IPS-18c (cell line): ENCODE data around the gene MECP2.

ENCODE experiments used
- H3K4me3 ChIP-seq: 2 replicates; pipeline ENCODE4 v1.7.0; 2013; ENCODE audit warnings: low read depth, mild to moderate bottlenecking, low read length, moderate library complexity; ENCODE audit not compliant: insufficient read depth
- H3K9me3 ChIP-seq: one replicate; pipeline ENCODE4 v1.6.1; 2013; ENCODE audit warnings: mild to moderate bottlenecking, low read length, moderate library complexity; ENCODE audit not compliant: control insufficient read depth, insufficient read depth

Gene MECP2

DNA sequence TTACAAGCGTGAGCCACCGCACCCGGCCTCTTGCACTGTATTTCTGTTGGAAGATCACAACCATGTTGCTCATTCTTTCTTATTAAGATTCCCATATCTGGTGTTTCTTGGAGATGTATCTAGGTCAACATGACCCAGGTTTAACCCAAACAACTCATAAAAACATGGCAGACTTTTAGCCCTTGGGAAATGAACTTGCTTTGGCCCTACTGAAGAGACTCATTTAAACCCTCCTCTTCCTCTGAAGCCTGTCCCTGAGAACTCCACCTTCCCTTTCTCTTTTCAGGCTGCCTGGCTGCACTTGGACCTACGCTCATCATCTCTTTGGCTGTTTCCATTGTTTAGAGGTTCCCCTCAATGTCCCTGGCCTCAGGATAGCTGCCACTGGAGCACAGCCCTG is 23.7 kb upstream of the MECP2 start:
- no peak overlapping the region for H3K4me3 ChIP-seq
- H3K9me3 ChIP-seq = peaks cover 16% of the 10 kb centered on the region

DNA sequence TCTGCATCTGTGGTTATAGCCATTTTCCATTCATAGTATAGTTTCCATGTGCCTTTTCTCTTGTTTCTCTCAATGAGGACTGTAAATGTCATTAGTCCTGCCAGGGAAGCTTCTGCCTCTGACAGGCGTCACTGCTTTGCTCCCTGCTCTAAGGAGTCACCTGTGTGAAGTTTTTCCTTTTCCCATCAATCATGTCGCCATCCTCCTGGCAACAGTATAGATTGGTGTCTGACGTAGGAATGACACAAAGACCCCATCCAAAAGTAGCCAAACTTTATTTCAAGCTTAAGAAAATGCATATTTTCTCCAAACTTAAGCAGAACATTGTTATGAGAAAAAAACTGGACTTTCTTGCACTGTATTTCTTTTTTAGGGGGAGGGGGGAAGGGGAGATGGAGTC is 23.1 kb upstream of the MECP2 start:
- Histone ChIP-seq H3K4me3 (no peak overlapping the region), H3K9me3 (peaks cover 14% of the 10 kb centered on the region)

DNA sequence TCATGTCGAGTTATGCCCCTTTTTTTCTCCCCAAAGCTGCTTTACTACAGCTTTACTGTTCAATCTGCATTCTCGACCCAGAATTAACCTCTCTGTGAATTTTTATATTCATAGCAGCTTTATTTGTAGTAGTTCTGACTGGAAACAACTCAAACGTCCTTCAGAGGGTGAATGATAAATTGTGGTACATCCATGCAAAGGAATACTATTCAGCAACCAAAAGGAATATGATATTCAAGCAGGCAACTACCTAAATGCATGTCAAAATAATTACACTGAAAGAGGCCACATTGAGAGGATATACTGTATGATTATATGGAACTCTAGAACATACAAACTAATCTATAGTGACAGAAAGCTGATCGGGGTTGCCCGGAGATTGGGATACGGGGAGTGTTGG is 20.0 kb upstream of the MECP2 start:
- H3K9me3 ChIP-seq = peaks cover 14% of the 10 kb centered on the region
- no peak overlapping the region for H3K4me3 ChIP-seq

DNA sequence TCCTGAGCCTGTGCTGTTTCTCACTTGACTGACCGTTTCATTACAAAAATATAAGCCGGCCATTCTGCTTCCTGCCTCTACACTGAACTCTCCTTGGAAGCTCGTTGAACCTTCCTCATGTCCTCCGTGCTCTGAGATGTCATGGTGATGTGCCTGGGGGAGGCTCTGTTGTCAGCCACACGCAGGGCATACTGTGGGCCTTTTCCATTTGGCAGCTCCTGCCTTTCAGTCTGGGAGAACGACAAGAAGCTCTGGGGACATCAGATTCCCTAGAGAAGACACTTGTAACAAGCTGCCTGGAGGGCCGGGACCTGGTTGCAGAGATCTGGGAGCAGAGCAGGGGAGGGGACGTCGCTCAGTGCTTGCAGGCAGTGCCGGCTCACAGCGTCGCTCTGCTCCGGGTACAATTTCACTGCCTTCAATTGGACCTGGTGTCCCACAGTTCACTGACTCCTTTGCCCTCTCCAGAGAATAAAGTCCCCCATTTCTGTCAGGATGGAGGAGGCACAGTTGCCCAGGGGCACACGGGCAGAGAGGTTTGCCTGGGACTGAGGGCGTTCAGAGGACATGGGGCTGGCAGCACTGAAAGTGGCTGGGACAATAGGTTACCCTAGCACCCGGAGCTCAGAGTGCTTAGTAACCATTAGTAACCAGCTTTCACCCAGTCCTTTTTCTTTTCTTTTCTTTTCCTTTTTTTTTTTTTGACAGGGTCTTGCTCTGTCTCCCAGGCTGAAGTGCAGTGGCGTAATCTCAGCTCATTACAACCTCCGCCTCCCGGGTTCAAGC is 19.1 kb upstream of the MECP2 start:
- Histone ChIP-seq H3K4me3 (no peak overlapping the region; the same call in 1 of the 2 replicates), H3K9me3 (peaks cover 12% of the 10 kb centered on the region)

DNA sequence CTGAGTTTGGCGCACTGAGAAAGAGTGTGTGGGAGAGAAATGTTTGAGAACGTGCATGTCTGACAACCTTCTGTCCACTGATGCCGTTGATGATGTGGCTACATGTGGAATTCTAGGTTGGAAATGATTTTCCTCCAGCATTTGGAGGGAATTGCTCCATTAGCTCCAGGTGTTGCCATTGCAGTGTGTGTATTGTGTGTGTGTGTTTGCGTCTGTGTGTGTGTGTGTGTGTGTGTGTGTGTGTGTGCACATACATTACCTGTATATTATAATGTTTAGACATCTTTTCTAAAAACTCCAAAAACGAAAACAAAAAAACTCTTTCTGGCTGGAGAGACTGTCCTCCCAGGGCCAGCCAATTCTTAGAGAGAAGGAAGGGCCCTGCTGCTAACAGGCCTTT is 18.2 kb upstream of the MECP2 start:
- peaks cover 12% of the 10 kb centered on the region for H3K9me3 ChIP-seq
- no peak overlapping the region for H3K4me3 ChIP-seq

DNA sequence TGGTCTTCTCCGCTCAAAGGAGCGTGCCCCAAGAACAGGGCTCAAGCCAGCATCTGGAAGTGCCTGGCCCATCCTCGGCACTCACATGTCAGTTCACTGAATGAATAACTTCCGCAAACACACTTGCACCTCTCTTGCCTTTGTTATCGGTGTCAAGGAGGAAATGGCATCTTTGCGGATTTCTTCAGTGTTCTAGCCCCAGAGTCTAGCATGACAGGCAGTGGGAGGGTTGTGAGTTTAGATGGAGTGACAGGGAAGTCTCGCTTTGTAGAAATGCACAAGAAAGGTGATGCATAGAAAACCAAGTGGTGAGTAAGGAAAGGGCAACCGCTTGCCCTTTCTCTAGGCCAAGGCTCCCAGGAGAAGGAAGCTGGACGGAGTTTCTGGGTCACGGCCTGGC is 17.6 kb upstream of the MECP2 start:
- peaks cover 12% of the 10 kb centered on the region for H3K9me3 ChIP-seq
- H3K4me3 ChIP-seq = no peak overlapping the region

DNA sequence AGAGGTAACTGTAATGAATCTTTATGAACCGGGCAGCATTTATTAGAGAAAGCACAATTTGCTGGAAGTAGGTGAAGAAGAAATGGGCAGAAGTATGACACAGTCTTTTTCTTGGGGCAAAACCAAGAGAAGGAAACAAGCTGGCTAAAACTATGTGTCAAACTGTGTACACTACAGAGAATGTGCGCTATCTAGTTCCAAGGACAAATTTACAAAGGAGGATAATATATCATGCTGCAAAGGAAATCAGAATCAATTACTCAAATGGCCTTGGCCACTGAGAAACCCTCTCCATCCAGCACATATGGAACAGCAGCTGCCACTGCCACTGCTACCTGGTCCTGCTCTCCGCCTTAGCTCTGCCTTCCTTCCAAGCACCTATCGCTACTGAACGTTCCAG is 17.1 kb upstream of the MECP2 start:
- H3K4me3 ChIP-seq = no peak overlapping the region
- peaks cover 12% of the 10 kb centered on the region for H3K9me3 ChIP-seq

DNA sequence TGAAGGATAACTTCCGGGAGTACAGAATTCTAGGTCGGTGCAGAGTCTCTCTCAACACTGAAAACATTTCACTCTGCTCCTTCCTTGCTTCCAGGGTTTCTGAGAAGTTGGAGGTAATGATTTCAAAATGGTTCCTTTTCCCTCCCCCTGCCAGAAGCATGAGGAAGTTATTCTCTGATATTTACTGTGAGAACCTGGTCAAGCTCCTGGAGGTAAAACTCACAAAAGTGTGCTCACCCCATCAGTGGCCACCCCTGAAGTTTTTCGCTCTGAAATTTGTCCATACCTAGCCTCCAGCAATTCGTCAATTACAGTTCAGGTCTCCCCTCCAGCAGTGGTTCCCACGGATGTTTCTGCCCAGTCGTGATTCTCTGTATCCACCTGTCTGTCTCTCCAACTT is 16.2 kb upstream of the MECP2 start:
- Histone ChIP-seq H3K4me3 (no peak overlapping the region), H3K9me3 (peaks cover 12% of the 10 kb centered on the region)

DNA sequence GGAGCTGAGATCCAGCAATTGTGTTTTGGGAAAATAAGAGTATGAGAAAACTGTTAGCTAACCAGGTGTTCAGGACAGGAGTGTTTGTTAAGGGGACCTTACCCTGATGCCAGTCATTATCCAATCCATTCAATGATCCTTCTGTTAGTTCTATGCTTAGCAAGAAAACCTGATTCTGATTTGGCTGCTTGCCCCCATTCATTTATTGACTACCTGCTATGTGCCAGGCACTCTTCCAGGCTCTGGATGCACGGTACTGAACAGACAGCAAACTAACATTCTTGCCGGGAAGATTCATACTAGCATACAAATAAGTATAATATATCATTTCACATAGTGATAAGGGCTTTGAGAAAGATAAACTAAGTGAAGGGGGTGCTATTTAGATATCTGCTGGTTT is 1.0 kb upstream of the MECP2 start:
- Histone ChIP-seq H3K4me3 (no peak overlapping the region), H3K9me3 (peaks cover 4% of the 10 kb centered on the region)

DNA sequence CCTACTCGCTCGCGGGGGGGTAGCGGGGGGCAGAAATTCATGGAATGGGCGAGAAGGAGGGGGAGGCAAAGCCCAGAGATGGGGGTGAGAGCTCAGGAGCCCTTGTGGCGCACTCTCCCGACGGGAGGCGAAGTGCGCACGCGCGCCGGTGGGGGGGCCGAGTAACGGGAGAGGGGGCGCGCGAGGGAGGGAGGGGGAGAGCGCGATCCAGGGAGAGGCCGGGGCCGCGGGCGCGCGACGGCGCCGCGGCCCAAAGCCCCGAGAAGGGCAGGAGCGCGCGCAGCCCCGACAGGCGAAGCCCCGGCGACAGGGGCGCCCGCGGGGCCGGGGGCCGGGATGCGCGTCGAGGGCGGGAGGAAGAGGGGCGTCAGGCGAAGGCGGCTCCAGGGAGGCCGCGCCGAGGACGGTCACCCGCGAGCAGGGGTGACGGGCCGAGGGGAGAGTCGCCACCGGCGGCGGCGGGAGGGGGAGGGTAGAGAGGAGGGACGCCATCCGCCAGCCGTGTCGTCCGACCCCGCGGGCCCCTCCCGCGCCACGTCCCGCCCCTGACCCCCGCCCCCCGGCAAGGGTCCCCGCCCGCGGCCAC is 421 bp downstream of the MECP2 start:
- Histone ChIP-seq H3K9me3 (peaks cover 2% of the 10 kb centered on the region), H3K4me3 (peak overlapping the region; percentile 55)

DNA sequence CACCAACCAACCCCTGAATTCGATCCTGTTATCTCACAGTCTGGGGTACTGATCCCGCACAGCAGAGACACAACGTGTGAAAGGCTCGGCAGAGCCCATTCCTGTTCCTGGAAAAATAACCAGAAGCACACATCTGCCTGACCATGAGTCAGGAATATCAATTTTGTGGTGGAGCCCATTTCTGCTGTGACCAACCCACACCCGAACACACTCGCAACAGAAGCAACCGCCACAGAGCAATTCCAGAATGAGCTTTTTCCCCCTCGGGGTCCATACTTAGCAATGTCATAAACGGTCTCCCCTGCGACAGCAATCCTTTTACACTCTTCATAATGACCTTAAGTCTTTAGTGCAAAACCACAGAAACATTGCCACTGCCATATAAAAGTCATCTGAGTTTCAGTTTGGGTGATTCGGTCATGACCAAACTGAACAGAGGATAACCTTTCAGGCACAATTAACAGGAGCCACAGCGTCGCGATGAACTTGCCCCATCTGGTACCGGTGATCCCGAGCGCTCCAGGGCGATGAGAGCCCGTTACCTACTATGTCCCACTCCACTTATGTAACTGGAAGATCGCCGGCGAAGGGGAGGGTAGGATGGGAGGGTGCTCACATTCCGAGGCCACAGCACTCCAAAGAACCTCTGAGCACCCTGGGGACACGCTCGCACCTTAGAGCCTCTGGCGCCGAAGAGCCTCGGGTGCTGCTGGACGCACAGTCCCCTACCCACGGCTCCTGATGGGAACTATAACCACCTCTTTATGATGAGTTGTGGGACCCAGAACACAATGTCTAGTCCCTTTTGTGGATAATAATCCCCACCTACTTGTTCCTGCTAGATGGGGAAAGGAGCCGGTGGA is 1.1 kb downstream of the MECP2 start:
- Histone ChIP-seq H3K9me3 (peaks cover under 1% of the 10 kb centered on the region), H3K4me3 (peak overlapping the region; percentile 55)

DNA sequence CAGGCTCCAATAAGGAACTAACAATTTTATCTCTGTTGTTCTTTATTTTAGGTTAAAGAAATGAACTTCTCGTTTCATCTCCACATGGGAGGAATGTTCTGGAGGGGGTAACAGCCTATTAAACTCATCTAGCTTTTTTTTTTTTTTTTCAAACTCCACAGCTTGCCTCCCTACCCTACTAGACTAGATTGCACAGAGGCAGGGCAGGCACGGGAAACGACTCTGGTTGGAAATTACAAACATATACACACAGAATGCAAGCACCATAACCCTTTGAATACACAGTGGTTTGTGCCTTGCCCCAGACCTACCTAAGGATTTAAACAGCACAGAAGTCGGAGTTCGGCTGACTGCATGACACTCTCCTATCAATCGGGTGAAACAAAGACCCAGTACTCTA is 2.7 kb downstream of the MECP2 start:
- no peaks in the 10 kb centered on the region for H3K9me3 ChIP-seq
- H3K4me3 ChIP-seq = no peak overlapping the region

DNA sequence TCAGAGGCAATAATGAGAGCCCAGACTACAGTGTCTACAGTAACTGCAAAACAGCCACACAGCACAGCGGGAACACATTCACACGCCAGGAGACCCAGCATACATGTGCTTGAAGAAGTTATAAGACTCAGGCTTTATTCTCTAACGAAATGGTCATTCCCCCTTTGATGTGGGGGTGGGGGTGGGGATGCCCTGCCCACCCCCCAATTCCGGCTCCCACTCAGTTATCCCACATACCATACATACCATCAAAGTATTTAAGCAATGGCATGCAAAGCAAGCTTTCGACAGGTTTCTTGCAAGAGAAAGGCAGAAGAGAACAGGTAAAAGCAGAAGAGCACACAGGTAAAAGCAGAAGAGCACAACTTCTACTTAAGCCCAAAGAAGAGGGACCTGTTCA is 3.6 kb downstream of the MECP2 start:
- H3K4me3 ChIP-seq = no peak overlapping the region
- no peaks in the 10 kb centered on the region for H3K9me3 ChIP-seq

DNA sequence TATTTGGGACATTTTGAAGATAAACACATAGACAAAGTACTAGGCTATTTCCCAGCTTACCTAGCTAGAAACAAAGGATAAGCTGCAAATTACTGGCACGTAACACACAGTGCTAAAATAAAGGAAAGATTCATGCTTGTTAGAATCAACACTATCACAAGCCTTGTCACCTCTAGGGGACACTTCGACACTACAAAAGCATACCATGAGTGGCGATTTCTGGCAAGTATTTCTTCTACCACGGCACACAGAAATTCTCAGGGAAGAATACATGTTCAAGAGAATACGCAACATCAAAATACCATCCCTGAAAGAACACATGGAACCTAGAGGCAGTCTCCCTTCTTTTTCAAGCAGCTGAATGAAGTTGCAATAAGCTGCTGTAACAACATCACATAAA is 5.1 kb downstream of the MECP2 start:
- Histone ChIP-seq H3K4me3 (no peak overlapping the region), H3K9me3 (peaks cover 3% of the 10 kb centered on the region)

DNA sequence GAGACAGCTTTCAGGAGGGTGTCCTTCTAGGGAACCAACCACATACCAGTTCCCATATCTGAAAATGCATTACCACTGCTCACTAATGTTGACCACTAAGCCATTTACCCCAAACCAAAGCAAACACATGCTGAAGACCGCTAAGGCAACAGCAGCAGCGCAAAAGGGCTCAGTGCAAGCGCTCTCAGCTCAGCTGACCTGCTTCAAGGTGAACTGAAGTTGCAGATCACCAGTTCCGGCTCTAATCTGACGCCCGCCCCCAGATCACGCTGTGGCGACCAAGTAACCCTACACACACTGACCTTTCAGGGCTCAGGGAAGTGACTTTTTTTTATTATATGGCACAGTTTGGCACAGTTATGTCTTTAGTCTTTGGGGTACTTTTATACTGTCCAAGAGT is 5.8 kb downstream of the MECP2 start:
- Histone ChIP-seq H3K9me3 (peaks cover 3% of the 10 kb centered on the region), H3K4me3 (no peak overlapping the region)

DNA sequence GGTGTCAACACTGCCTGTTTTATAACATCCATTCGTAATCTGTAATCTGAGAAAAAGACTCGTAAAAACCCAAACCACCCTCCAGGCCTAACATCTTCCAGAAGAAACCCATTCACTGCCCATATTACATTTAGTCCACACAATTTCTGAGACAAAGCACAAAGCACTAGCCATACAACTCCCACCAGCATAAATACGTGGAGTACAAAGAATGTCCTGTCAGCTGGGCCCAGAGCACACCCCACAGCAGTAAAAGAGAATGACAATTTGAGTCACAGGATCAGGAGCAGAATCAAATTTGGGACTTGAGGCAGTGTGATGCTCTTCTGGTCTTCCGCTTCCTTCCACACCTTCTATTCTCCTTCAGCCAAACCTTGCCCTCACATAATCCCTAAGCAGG is 6.8 kb downstream of the MECP2 start:
- Histone ChIP-seq H3K4me3 (no peak overlapping the region), H3K9me3 (peaks cover 3% of the 10 kb centered on the region)

DNA sequence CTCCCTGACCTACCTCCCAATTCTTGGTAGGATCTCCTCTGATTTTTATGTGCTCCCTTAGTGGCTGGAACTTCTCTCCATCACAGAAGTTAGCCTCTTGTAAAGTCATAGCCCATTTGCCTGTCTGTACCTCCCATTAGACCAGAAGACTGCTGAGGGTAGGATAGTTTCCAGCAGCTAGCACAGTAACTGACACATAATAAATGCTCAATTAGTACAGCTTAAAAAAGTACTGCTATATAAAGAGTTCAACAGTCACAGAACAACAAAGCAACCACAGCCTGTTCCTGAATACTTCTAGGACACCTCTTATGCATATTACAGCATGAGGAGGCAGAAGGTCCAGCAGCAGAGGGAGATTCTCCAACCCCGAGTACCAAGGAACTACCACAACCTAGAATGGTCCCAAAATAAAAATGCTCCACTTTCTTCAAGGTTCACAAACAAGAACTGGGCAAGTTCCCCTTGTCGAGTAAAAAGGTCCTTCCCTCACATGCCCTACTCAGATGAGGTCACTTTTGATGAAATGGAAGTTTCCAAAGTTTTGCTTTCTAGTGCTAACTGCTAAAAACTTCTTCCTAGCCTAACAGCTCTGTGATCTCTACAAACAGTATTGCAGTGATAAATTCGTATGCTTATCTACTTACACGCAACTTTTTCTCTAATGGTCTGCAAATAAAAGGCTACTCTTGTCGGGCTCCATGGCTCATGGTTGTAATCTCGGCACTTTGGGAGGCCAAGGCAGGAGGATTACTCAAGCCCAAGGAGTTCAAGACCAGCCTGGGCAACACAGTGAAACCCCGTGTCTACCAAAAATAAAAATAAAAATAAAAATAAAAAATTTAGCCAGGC is 12.8 kb downstream of the MECP2 start:
- Histone ChIP-seq H3K4me3 (no peak overlapping the region), H3K9me3 (peaks cover 8% of the 10 kb centered on the region)
